GM12878 (cell line): ENCODE measurements around the gene LYPD5. TPM values are rescaled to one million over a fixed set of nuclear protein-coding genes. Genes with fewer than 3 reads are reported as not detected.

Experiments
- ASH2L ChIP-seq: fragments of 300-600, 200-600 bp; sonication (generic); IDR thresholded peaks from 2 replicates; pipeline ENCODE4 v1.6.1; 2017; ENCODE audit warnings: low read depth, mild to moderate bottlenecking, borderline replicate concordance
- BACH1 ChIP-seq: fragments of 450-650 bp; IDR thresholded peaks from 2 replicates; pipeline ENCODE4 v1.6.1; 2017; ENCODE audit warnings: mild to moderate bottlenecking, borderline replicate concordance
- BCL11A ChIP-seq: IDR thresholded peaks from 2 replicates; pipeline ENCODE4 v1.6.1; 2011; ENCODE audit warnings: low read depth, low read length
- CEBPB ChIP-seq, 2 experiments: fragments of 150-350 bp in 1 of 2; IDR thresholded peaks; 2 replicates each; pipeline ENCODE4 v1.6.1; 2012 to 2014; ENCODE audit warnings: low read depth in 2 of 2, low read length in 2 of 2, borderline replicate concordance in 1 of 2, inconsistent platforms in 1 of 2
- GABPA ChIP-seq: IDR thresholded peaks from 2 replicates; pipeline ENCODE4 v1.6.1; 2014; ENCODE audit warnings: antibody characterized with exemption, low read depth, mild to moderate bottlenecking, inconsistent platforms
- MAX ChIP-seq: IDR thresholded peaks from 2 replicates; pipeline ENCODE4 v1.6.1; 2012; ENCODE audit warnings: low read depth, low read length, improper control_type of control experiment
- MEF2A ChIP-seq: IDR thresholded peaks from 2 replicates; pipeline ENCODE4 v1.6.1; 2011; ENCODE audit warnings: low read depth, mild to moderate bottlenecking, low read length, moderate library complexity; ENCODE audit not compliant: insufficient read depth
- MEF2B ChIP-seq: fragments of 450-650 bp; IDR thresholded peaks from 2 replicates; pipeline ENCODE4 v1.6.1; 2018; ENCODE audit warnings: mild to moderate bottlenecking, moderate library complexity; ENCODE audit not compliant: partially characterized antibody, poor library complexity, severe bottlenecking
- NRF1 ChIP-seq: conservative IDR thresholded peaks from 2 replicates; pipeline ENCODE4 v1.6.1; 2011; ENCODE audit warnings: mild to moderate bottlenecking, low read depth, low read length, improper control_type of control experiment
- POLR2A ChIP-seq: IDR thresholded peaks from 2 replicates; pipeline ENCODE4 v1.6.1; 2011; ENCODE audit warnings: low read depth, mild to moderate bottlenecking, low read length
- POU2F2 ChIP-seq: IDR thresholded peaks from 3 replicates; pipeline ENCODE4 v1.6.1; 2011; ENCODE audit warnings: low read depth, mild to moderate bottlenecking, low read length, borderline replicate concordance
- RCOR1 ChIP-seq: conservative IDR thresholded peaks from 2 replicates; pipeline ENCODE4 v1.6.1; 2012; ENCODE audit warnings: low read depth, low read length, improper control_type of control experiment
- SREBF2 ChIP-seq: IDR thresholded peaks from 2 replicates; pipeline ENCODE4 v1.6.1; 2012; ENCODE audit warnings: mild to moderate bottlenecking, low read length
- STAT1 ChIP-seq: fragments of 450-650 bp; conservative IDR thresholded peaks from 2 replicates; pipeline ENCODE4 v1.6.1; 2014; ENCODE audit warnings: antibody characterized with exemption, mild to moderate bottlenecking
- TBL1XR1 ChIP-seq: IDR thresholded peaks from 2 replicates; pipeline ENCODE4 v1.6.1; 2012; ENCODE audit warnings: low read depth, low read length, improper control_type of control experiment
- ZNF217 ChIP-seq: fragments of 450-650 bp; IDR thresholded peaks from 2 replicates; pipeline ENCODE4 v1.6.1; 2017; ENCODE audit warnings: antibody characterized with exemption, mild to moderate bottlenecking
- polyA plus RNA-seq, 11 experiments: library from polyadenylated mRNA; depleted of rRNA in 4 of 11; unstranded in 6 of 11; stranded (reverse) in 5 of 11; fragments of >200 nt; fragmentation: Nextera tagmentation in 4 of 11; fragmentation: Illumina TruSeq in 1 of 11; extraction: Ambion mirVana in 4 of 11; extraction: Trizol in 1 of 11; gene quantifications; 1 replicate in 1 of 11; 2 replicates in 10 of 11; pipeline versions ENCODE4 v1.2.1 to v1.2.3, GENCODE V29; 2011 to 2016; ENCODE audit warnings: inconsistent platforms in 2 of 11, missing spikeins in 2 of 11, low read depth in 1 of 11
- total RNA-seq, 4 experiments: library from RNA; depleted of rRNA in 3 of 4; stranded (reverse); fragments of >200 nt in 3 of 4; fragmentation: Illumina TruSeq in 1 of 4; extraction: Trizol in 1 of 4; gene quantifications; 2 replicates each; pipeline versions ENCODE4 v1.2.1 to v1.2.3, GENCODE V29; 2013 to 2021
- TF ChIP-seq, protein P1 (sequence below), 3 experiments: IDR thresholded peaks in 2 of 3; conservative IDR thresholded peaks in 1 of 3; 2 replicates each; pipeline ENCODE4 v1.5.1; 2011; ENCODE audit warnings: low read depth in 3 of 3, low read length in 3 of 3, mild to moderate bottlenecking in 3 of 3, control low read depth in 2 of 3, moderate library complexity in 2 of 3, inconsistent platforms in 1 of 3, mixed read lengths in 1 of 3; ENCODE audit not compliant: control insufficient read depth in 2 of 3, insufficient read depth in 1 of 3; ENCODE audit errors: extremely low read depth in 1 of 3
- TF ChIP-seq, protein P2 (sequence below): fragments of 450-650 bp; IDR thresholded peaks from 2 replicates; pipeline ENCODE4 v1.6.1; 2017; ENCODE audit warnings: antibody characterized with exemption, mild to moderate bottlenecking, moderate library complexity
- TF ChIP-seq, protein P3 (sequence below): IDR thresholded peaks from 2 replicates; pipeline ENCODE4 v1.6.1; 2011; ENCODE audit warnings: low read depth, low read length, improper control_type of control experiment, borderline replicate concordance
- TF ChIP-seq, protein P4 (sequence below): fragments of 150-350 bp; IDR thresholded peaks from 2 replicates; pipeline ENCODE4 v1.6.1; 2016; ENCODE audit warnings: low read depth, low read length

LYPD5 gene
- total and polyA plus RNA-seq, 10 of the 15 experiments (the other 5 are each of a cell fraction or from before 2014, with no cell fraction given), result 0.04 to 2.2 (median 0.69) TPM; not detected in 1

DNA sequence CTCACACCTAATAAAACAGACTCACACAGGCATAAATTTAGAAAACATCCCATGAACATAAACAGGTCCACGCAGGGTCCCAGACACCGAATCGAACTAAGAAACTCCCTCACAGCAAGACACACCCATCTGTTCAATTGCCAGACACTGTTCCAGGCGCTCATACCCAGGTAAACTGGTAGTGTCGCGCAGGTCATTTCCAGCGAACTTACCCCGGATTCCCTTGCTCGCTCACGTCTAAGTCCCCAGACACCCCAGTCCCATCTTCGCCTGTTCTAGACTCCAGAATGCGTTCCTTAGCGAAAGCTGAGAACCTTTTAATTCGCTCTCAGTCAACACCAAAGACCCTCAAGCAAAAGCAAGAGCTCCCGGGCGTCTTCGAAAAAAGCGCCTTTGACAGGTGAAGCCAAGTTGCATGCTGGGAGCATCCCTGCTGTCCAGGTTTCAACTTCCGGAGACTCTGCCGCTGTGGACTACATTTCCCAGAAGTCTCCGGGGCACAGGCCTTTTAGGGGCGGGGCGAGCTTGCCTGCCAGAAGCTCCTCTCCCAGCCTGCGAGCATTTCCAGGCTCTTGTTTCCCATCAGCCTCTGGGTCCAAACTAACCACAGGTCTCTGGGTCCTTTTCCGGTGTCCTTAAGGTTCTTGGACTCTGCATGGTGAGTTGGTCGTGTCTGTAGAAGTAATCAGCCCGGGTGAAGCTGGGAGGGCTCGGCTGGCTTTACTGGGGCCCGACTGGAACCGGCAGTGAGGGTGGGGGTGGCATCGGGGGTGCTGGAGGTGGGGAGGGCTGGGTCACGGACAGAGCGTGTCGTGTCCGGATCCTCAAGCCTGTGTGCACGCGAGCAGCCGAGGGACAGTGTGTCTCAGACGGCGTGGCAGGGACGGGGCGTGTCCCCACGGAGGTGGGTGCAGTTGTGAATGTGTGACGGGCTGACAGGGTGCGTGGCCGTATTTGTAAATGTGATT, 24.8 kb upstream of the LYPD5 start, which contains the start of gene ZNF283 (continued):
- TF ChIP-seq, protein P1, sequence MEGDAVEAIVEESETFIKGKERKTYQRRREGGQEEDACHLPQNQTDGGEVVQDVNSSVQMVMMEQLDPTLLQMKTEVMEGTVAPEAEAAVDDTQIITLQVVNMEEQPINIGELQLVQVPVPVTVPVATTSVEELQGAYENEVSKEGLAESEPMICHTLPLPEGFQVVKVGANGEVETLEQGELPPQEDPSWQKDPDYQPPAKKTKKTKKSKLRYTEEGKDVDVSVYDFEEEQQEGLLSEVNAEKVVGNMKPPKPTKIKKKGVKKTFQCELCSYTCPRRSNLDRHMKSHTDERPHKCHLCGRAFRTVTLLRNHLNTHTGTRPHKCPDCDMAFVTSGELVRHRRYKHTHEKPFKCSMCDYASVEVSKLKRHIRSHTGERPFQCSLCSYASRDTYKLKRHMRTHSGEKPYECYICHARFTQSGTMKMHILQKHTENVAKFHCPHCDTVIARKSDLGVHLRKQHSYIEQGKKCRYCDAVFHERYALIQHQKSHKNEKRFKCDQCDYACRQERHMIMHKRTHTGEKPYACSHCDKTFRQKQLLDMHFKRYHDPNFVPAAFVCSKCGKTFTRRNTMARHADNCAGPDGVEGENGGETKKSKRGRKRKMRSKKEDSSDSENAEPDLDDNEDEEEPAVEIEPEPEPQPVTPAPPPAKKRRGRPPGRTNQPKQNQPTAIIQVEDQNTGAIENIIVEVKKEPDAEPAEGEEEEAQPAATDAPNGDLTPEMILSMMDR (IDR thresholded peaks at IDR 0.05 in 2 of 3, conservative IDR thresholded peaks at IDR 0.05 in 1 of 3; ENCODE audit: control insufficient read depth in 2 of 3, extremely low read depth in 1 of 3, insufficient read depth in 1 of 3, low read depth in 3 of 3, low read length in 3 of 3), result no peak
- TF ChIP-seq RCOR1 (no peak), CEBPB (IDR thresholded peaks at IDR 0.05; ENCODE audit: borderline replicate concordance in 1 of 2, low read depth in 2 of 2, low read length in 2 of 2) (no peak), BACH1 (no peak), STAT1 (no peak; the same call in 1 of the 2 replicates), ASH2L (no peak), GABPA (peak; percentile 83), BCL11A (no peak), MEF2B (no peak), MAX (no peak; the same call in 1 of the 2 replicates), POLR2A (peak; percentile 27; the same call in 1 of the 2 replicates), NRF1 (no peak), ZNF217 (no peak), TBL1XR1 (no peak), POU2F2 (no peak), SREBF2 (no peak), MEF2A (no peak)
- TF ChIP-seq, protein P2, sequence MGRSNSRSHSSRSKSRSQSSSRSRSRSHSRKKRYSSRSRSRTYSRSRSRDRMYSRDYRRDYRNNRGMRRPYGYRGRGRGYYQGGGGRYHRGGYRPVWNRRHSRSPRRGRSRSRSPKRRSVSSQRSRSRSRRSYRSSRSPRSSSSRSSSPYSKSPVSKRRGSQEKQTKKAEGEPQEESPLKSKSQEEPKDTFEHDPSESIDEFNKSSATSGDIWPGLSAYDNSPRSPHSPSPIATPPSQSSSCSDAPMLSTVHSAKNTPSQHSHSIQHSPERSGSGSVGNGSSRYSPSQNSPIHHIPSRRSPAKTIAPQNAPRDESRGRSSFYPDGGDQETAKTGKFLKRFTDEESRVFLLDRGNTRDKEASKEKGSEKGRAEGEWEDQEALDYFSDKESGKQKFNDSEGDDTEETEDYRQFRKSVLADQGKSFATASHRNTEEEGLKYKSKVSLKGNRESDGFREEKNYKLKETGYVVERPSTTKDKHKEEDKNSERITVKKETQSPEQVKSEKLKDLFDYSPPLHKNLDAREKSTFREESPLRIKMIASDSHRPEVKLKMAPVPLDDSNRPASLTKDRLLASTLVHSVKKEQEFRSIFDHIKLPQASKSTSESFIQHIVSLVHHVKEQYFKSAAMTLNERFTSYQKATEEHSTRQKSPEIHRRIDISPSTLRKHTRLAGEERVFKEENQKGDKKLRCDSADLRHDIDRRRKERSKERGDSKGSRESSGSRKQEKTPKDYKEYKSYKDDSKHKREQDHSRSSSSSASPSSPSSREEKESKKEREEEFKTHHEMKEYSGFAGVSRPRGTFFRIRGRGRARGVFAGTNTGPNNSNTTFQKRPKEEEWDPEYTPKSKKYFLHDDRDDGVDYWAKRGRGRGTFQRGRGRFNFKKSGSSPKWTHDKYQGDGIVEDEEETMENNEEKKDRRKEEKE, result no peak
- TF ChIP-seq, protein P3, sequence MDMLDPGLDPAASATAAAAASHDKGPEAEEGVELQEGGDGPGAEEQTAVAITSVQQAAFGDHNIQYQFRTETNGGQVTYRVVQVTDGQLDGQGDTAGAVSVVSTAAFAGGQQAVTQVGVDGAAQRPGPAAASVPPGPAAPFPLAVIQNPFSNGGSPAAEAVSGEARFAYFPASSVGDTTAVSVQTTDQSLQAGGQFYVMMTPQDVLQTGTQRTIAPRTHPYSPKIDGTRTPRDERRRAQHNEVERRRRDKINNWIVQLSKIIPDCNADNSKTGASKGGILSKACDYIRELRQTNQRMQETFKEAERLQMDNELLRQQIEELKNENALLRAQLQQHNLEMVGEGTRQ, result no peak
- TF ChIP-seq, protein P4, sequence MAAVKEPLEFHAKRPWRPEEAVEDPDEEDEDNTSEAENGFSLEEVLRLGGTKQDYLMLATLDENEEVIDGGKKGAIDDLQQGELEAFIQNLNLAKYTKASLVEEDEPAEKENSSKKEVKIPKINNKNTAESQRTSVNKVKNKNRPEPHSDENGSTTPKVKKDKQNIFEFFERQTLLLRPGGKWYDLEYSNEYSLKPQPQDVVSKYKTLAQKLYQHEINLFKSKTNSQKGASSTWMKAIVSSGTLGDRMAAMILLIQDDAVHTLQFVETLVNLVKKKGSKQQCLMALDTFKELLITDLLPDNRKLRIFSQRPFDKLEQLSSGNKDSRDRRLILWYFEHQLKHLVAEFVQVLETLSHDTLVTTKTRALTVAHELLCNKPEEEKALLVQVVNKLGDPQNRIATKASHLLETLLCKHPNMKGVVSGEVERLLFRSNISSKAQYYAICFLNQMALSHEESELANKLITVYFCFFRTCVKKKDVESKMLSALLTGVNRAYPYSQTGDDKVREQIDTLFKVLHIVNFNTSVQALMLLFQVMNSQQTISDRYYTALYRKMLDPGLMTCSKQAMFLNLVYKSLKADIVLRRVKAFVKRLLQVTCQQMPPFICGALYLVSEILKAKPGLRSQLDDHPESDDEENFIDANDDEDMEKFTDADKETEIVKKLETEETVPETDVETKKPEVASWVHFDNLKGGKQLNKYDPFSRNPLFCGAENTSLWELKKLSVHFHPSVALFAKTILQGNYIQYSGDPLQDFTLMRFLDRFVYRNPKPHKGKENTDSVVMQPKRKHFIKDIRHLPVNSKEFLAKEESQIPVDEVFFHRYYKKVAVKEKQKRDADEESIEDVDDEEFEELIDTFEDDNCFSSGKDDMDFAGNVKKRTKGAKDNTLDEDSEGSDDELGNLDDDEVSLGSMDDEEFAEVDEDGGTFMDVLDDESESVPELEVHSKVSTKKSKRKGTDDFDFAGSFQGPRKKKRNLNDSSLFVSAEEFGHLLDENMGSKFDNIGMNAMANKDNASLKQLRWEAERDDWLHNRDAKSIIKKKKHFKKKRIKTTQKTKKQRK, result no peak
